ENCODE data around the gene RIMS4. TPM values are rescaled to one million over a fixed set of nuclear protein-coding genes. Genes with fewer than 3 reads are reported as not detected.

Gene RIMS4
- total and polyA plus RNA-seq, 9 of the 15 experiments (the other 6 are each of a cell fraction or from before 2014, with no cell fraction given): 0.04 TPM; not detected in 8

GRCh38 chr20:44746367-44747165 lies 63.8 kb downstream of the RIMS4 start:
- Histone ChIP-seq H3K4me3 (peak overlapping the region; percentile 41), H3K27me3 (ENCODE audit: control insufficient read depth in 2 of 2, insufficient read depth in 2 of 2, low read length in 2 of 2) (peaks cover 5 to 41% of the 10 kb centered on the region in 2 experiments; a peak in 4 of 5 replicates), H4K20me1 (replicated peaks; ENCODE audit: control insufficient read depth, insufficient read depth, low read length) (no peaks in the 10 kb centered on the region), H3K36me3 (ENCODE audit: control insufficient read depth, insufficient read depth, low read length) (no peaks in the 10 kb centered on the region), H3K9ac (ENCODE audit: insufficient read depth in 1 of 2, low read depth in 2 of 2, low read length in 2 of 2) (peak overlapping the region; percentile 16 to 76; a peak in 3 of 4 replicates), H3K79me2 (ENCODE audit: control insufficient read depth, insufficient read depth, low read length) (no peaks in the 10 kb centered on the region), H3K9me3 (replicated peaks; ENCODE audit: control insufficient read depth, insufficient read depth, low read depth, low read length) (no peaks in the 10 kb centered on the region), H3K4me1 (replicated peaks in 1 of 2; ENCODE audit: control insufficient read depth in 2 of 2, insufficient read depth in 2 of 2, low read length in 2 of 2) (peaks cover 3 to 22% of the 10 kb centered on the region in 2 experiments; a peak in 3 of 5 replicates), H3K27ac (ENCODE audit: extremely low read depth, low read depth, low read length) (no peak overlapping the region), H3K4me2 (ENCODE audit: insufficient read depth, low read length) (peak overlapping the region; percentile 77), H2AFZ (ENCODE audit: low read depth, low read length) (peak overlapping the region; percentile 80), H3K9me1 (ENCODE audit: control insufficient read depth, insufficient read depth, low read length) (no peaks in the 10 kb centered on the region)
- no peak for FAIRE-seq
- BruUV-seq (replicated peaks): TSS peak; percentile 54
- POLR2A ChIA-PET: interaction anchor here (0.6 to 1.3 kb wide), 4 partner anchors 14 to 67 kb away, joined by 3 read pairs; no protein-coding TSS in a partner anchor
- CTCF ChIA-PET (ENCODE audit: low intra/inter-chr PET ratio): interaction anchor here (2.7 kb wide), 1 partner anchor 120 kb away, joined by 19 read pairs; no protein-coding TSS in a partner anchor
- no peak for ATAC-seq
- intact Hi-C loops (cut with micrococcal nuclease) (loop anchor here (1.0 kb wide), 1 partner anchor 121 kb away; no protein-coding TSS in a partner anchor), in situ Hi-C loops (cut with MboI) (loop anchor here (10.0 kb wide), 1 partner anchor 118 kb away; no protein-coding TSS in a partner anchor)
- peak in 1 of 4 experiments; percentile 30 for DNase-seq (ENCODE audit: extremely low read depth in 1 of 4, low spot score in 3 of 4)
- WGBS (ENCODE audit: insufficient coverage, low coverage, missing lambda C conversion rate): 11% methylated on average over 12 of the region's 12 CpGs
- no peak for TF ChIP-seq MAX (CRISPR knock-in tag; IDR thresholded peaks at IDR 0.05)
- no peak for TF ChIP-seq ZNF740 (CRISPR knock-in tag; IDR thresholded peaks at IDR 0.05)
- no peak for TF ChIP-seq ZNF740 (tag; IDR thresholded peaks at IDR 0.05)
- no peak for TF ChIP-seq ZNF224 (CRISPR knock-in tag; IDR thresholded peaks at IDR 0.05)
- TF ChIP-seq RAD21 (CRISPR knock-in tag; conservative IDR thresholded peaks at IDR 0.05 in 1 of 2, IDR thresholded peaks at IDR 0.05 in 1 of 2): no peak
- peak; percentile 83 to 91 for TF ChIP-seq KDM1A (IDR thresholded peaks at IDR 0.05)
- TF ChIP-seq EP300 (IDR thresholded peaks at IDR 0.05; ENCODE audit: low read length): no peak
- no peak for TF ChIP-seq HCFC1 (IDR thresholded peaks at IDR 0.05; ENCODE audit: low read depth, low read length)
- no peak for TF ChIP-seq ILF3 (IDR thresholded peaks at IDR 0.05; ENCODE audit: borderline replicate concordance)
- TF ChIP-seq ZHX1 (conservative IDR thresholded peaks at IDR 0.05; ENCODE audit: low read length): no peak
- no peak for TF ChIP-seq TARDBP (IDR thresholded peaks at IDR 0.05)
- no peak for TF ChIP-seq ZSCAN29 (IDR thresholded peaks at IDR 0.05)
- TF ChIP-seq SNRNP70 (optimal IDR thresholded peaks at IDR 0.05; ENCODE audit: low read depth, low read length): no peak
- no peak for TF ChIP-seq ESRRB (CRISPR knock-in tag; IDR thresholded peaks at IDR 0.05; ENCODE audit: borderline replicate concordance)
- no peak for TF ChIP-seq ZBTB43 (CRISPR knock-in tag; IDR thresholded peaks at IDR 0.05)
- TF ChIP-seq ZNF134 (CRISPR knock-in tag; conservative IDR thresholded peaks at IDR 0.05): no peak
